Cardiac muscle cell (in vitro differentiated cells and primary cell): ENCODE measurements around the gene RTTN. TPM values are rescaled to one million over a fixed set of nuclear protein-coding genes. Genes with fewer than 3 reads are reported as not detected.

Source experiments
- DNase-seq, 2 donors: peaks; one replicate each; pipeline versions ENCODE4 v3.0.0 to v3.0.0-alpha.2; 2010 to 2017; ENCODE audit warnings: low read depth in 1 of 2, low spot score in 1 of 2
- H3K27ac ChIP-seq: fragments of 200-600 bp; sonication (generic); 2 replicates; pipeline ENCODE4 v1.5.1; 2016
- H3K27me3 ChIP-seq: fragments of 200-600 bp; sonication (generic); 2 replicates; pipeline ENCODE4 v1.6.0; 2016; ENCODE audit warnings: control low read depth
- H3K36me3 ChIP-seq: fragments of 200-600 bp; sonication (generic); 2 replicates; pipeline ENCODE4 v1.5.1; 2016; ENCODE audit warnings: control low read depth
- H3K4me1 ChIP-seq: fragments of 200-600 bp; sonication (generic); 2 replicates; pipeline ENCODE4 v1.8.1; 2017; ENCODE audit warnings: low read depth, mild to moderate bottlenecking, mixed run types
- H3K4me3 ChIP-seq: fragments of 200-600 bp; sonication (generic); 2 replicates; pipeline ENCODE4 v1.5.1; 2016; ENCODE audit warnings: mild to moderate bottlenecking
- H3K9me3 ChIP-seq: fragments of 200-600 bp; sonication (generic); 2 replicates; pipeline ENCODE4 v1.5.1; 2017; ENCODE audit warnings: low read depth, mild to moderate bottlenecking, control low read depth
- polyA plus RNA-seq: library from polyadenylated mRNA; unstranded; fragments of >200 nt; fragmentation: Nextera tagmentation; extraction: Ambion mirVana; gene quantifications from 2 replicates; pipeline ENCODE4 v1.2.1, GENCODE V29; 2016
- total RNA-seq: library from RNA; depleted of rRNA; stranded (reverse); fragments of >200 nt; gene quantifications from 2 replicates; pipeline ENCODE4 v1.2.3, GENCODE V29; 2016
- TF ChIP-seq, protein P1 (sequence below): IDR thresholded peaks from 2 replicates; pipeline ENCODE4 v1.5.1; 2012; ENCODE audit warnings: low read depth, mild to moderate bottlenecking, low read length

Gene RTTN
- total and polyA plus RNA-seq, 2 experiments from 2014 or later = 4.7 to 21.7 TPM

DNA sequence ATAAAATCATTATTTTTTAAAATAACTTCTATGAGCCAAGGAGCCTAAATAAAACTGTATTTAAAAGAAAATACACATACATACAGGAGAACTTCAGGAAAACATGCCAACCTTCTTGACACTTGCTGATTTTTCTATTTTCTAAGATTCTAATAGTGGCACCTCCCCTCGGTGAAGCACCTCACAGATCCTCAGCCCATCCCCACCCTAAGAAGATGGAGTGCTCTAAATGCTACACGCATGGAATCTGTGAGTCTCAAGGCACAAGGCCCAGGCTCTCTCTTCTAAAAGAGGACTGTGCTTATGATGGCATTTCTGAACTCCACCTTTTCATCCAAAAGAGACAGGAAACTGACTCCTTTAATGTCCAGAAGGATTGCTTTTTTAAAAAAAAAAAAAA is 56.3 kb downstream of the RTTN start:
- no peaks in the 10 kb centered on the region for H3K4me1 ChIP-seq
- peaks cover 14% of the 10 kb centered on the region for H3K36me3 ChIP-seq
- H3K9me3 ChIP-seq = no peaks in the 10 kb centered on the region
- no peaks in the 10 kb centered on the region for H3K27me3 ChIP-seq
- TF ChIP-seq, protein P1, sequence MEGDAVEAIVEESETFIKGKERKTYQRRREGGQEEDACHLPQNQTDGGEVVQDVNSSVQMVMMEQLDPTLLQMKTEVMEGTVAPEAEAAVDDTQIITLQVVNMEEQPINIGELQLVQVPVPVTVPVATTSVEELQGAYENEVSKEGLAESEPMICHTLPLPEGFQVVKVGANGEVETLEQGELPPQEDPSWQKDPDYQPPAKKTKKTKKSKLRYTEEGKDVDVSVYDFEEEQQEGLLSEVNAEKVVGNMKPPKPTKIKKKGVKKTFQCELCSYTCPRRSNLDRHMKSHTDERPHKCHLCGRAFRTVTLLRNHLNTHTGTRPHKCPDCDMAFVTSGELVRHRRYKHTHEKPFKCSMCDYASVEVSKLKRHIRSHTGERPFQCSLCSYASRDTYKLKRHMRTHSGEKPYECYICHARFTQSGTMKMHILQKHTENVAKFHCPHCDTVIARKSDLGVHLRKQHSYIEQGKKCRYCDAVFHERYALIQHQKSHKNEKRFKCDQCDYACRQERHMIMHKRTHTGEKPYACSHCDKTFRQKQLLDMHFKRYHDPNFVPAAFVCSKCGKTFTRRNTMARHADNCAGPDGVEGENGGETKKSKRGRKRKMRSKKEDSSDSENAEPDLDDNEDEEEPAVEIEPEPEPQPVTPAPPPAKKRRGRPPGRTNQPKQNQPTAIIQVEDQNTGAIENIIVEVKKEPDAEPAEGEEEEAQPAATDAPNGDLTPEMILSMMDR = no peak
- no peak overlapping the region for H3K4me3 ChIP-seq
- no peak for DNase-seq
- no peak overlapping the region for H3K27ac ChIP-seq

DNA sequence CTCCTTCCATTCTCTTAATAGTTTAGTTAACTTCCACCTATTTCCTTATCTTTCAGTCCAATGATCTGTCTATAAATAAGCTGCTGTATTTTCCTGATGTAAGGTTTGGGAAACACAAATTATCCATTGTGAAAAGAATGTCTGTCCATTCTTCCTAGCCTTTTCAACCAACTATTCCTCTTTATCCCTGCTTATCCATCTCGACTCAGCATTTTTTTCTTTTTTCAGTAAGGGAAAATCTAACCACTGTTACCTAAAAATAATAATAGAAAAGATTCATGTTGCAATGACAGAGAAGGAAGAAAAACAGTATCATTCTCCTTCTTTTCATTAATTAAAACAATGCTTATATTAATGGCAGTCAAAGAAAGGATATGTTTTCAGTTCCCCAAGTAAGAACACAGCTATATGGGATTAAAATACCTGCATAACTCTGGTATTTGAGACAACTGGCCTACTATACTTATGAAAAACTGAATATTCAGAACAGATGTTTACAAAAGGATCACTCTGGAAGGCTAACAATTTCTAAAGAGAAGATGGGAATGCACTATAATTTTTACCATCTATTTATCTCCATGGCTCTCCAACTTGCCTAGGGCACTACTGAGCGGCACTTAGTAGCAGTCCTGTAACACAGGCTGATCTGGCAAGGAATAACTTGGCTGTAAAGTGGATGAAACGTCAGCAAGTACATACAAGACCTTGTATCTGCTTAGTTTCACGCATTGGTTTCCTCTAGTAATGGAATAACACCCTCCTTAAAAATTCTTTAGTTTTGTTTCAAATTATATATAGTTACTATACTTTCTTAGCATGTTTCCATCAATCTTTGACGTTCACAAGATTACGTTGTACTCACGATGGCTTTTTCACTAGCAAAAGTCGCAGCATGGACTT is 57.2 kb downstream of the RTTN start:
- no peaks in the 10 kb centered on the region for H3K4me1 ChIP-seq
- H3K4me3 ChIP-seq = no peak overlapping the region
- peaks cover 14% of the 10 kb centered on the region for H3K36me3 ChIP-seq
- no peaks in the 10 kb centered on the region for H3K9me3 ChIP-seq
- no peak overlapping the region for H3K27ac ChIP-seq
- no peak for DNase-seq
- H3K27me3 ChIP-seq = no peaks in the 10 kb centered on the region
- TF ChIP-seq, protein P1 = no peak

DNA sequence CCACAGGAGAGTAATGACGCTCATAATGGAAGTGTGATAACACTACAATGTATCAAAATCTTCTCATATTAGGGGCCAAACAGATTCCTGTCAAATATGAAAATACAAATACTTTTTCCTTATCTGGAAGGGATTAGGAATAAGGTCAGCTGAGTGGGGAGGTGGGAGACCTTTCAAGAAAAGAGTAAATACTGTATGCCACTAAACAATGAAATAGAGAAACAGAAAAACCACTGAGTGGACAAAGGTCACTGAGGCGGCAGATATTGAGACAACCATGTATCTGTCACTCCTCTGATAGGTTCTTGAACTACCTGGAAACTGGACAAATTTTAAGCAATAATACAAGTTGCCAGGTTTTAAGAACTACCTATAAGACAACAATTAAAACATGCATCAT is 59.3 kb downstream of the RTTN start:
- H3K4me1 ChIP-seq = no peaks in the 10 kb centered on the region
- no peak for DNase-seq

DNA sequence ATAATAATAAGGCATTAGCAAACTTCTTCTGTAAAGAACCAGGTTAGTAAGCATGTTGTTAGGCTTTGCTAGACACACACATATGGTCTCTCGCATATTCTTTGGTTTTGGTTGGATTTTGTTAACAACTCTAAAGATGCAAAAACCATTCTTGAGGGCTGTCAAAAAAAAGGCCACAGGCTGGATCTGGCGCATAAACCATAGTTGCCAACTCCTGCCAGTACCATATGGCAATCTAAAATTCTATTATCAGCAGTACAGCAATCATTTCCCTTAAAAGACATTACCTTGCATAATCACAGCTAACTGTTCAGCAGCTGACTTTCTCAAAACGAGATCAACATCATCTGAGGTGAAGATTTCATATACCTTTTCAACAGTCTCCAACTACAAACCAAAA is 63.5 kb downstream of the RTTN start:
- H3K9me3 ChIP-seq = no peaks in the 10 kb centered on the region
- DNase-seq = no peak
- no peaks in the 10 kb centered on the region for H3K4me1 ChIP-seq
- H3K36me3 ChIP-seq = no peaks in the 10 kb centered on the region
- TF ChIP-seq, protein P1 = no peak
- H3K27me3 ChIP-seq = no peaks in the 10 kb centered on the region
- H3K4me3 ChIP-seq = no peak overlapping the region
- no peak overlapping the region for H3K27ac ChIP-seq

More for the DNA sequence above, 59.3 kb downstream of the RTTN start:
- TF ChIP-seq, protein P1 = no peak
- no peak overlapping the region for H3K4me3 ChIP-seq
- peaks cover 14% of the 10 kb centered on the region for H3K36me3 ChIP-seq
- H3K9me3 ChIP-seq = no peaks in the 10 kb centered on the region
- H3K27me3 ChIP-seq = no peaks in the 10 kb centered on the region
- no peak overlapping the region for H3K27ac ChIP-seq

DNA sequence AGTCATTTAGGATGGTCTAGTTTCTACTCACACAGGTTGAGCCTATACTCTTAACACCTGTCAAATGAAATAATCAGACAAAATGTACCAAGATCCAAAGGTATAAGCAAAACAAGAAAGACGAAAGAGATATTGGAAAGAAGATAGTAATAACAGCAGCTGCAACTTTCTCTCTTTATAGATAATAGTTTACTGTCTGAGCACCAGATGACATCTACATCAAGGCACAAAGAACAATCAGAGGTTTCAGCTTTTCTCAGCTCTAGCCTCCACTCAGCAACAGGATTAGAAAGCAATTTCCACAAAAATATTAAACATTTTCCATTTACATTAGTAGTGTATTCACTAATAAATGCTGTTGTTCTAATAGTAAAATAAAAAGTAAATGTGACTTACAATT is 66.3 kb downstream of the RTTN start:
- H3K4me3 ChIP-seq = no peak overlapping the region
- no peak for DNase-seq
- H3K4me1 ChIP-seq = no peaks in the 10 kb centered on the region
- no peaks in the 10 kb centered on the region for H3K36me3 ChIP-seq
- no peaks in the 10 kb centered on the region for H3K27me3 ChIP-seq
- TF ChIP-seq, protein P1 = no peak
- no peaks in the 10 kb centered on the region for H3K9me3 ChIP-seq
- H3K27ac ChIP-seq = no peak overlapping the region
